HFFc6 (cell line): Measurements from ENCODE around the gene ANGPT4. TPM values are rescaled to one million over a fixed set of nuclear protein-coding genes. Genes with fewer than 3 reads are reported as not detected.

Source experiments
- DNase-seq: peaks from one replicate; pipeline ENCODE4 v3.0.0-alpha.2; 2018
- H3K27ac Mint-ChIP-seq: 2 replicates; pipeline ENCODE4 v1.8.0; 2020; ENCODE audit warnings: mild to moderate bottlenecking, mixed read lengths
- H3K27me3 Mint-ChIP-seq: 2 replicates; pipeline ENCODE4 v1.8.0; 2021; ENCODE audit warnings: mild to moderate bottlenecking, moderate library complexity, mixed read lengths; ENCODE audit not compliant: insufficient read depth
- H3K36me3 Mint-ChIP-seq: 2 replicates; pipeline ENCODE4 v1.8.0; 2021; ENCODE audit warnings: low read depth, mixed read lengths
- H3K4me1 Mint-ChIP-seq: 2 replicates; pipeline ENCODE4 v1.8.0; 2020; ENCODE audit warnings: low read depth, mixed read lengths
- H3K4me3 Mint-ChIP-seq: 2 replicates; pipeline ENCODE4 v1.8.0; 2020; ENCODE audit warnings: mild to moderate bottlenecking, moderate library complexity, mixed read lengths
- H3K9me3 Mint-ChIP-seq: 2 replicates; pipeline ENCODE4 v1.8.0; 2020; ENCODE audit warnings: mild to moderate bottlenecking, mixed read lengths
- CTCF ChIP-seq: fragments of 200-600 bp; sonication (generic); IDR thresholded peaks from 2 replicates; pipeline ENCODE4 v1.5.0; 2021; ENCODE audit warnings: antibody characterized with exemption, mild to moderate bottlenecking
- long read RNA-seq: library from polyadenylated mRNA; unstranded; transcript quantifications from one replicate; pipeline ENCODE4 v2.0.0, GENCODE V29; 2019
- total RNA-seq, 6 experiments: library from RNA; stranded (reverse); fragmentation: NEBNext Ultra II Directional; extraction: Animal tissue kit (Norgen Biotek cat#: 25700); gene quantifications; 2 replicates in 1 of 6; 3 replicates in 5 of 6; pipeline ENCODE4 v1.2.3, GENCODE V29; 2021

Gene ANGPT4
- total RNA-seq: not detected
- long read RNA-seq: 0 reads

GRCh38 chr20:916125-916799 is at the start of gene ANGPT4:
Gene ANGPT4, minus strand, starts transcription at chr20:916334. Its CDS starts 120 bp downstream, at chr20:916214.
- H3K27me3 Mint-ChIP-seq: peaks cover 34% of the 10 kb centered on the region
- DNase-seq: peak; percentile 5

GRCh38 chr20:963795-964194 is 47.7 kb upstream of the ANGPT4 start:
- TF ChIP-seq CTCF: no peak
- H3K27ac Mint-ChIP-seq: no peak overlapping the region
- H3K27me3 Mint-ChIP-seq: peaks cover 34% of the 10 kb centered on the region
- no peak for DNase-seq
- no peaks in the 10 kb centered on the region for H3K36me3 Mint-ChIP-seq
- H3K4me3 Mint-ChIP-seq: no peak overlapping the region
- no peaks in the 10 kb centered on the region for H3K9me3 Mint-ChIP-seq
- no peaks in the 10 kb centered on the region for H3K4me1 Mint-ChIP-seq

More at GRCh38 chr20:916125-916799, at the start of gene ANGPT4:
- Mint-ChIP-seq H3K9me3 (no peaks in the 10 kb centered on the region), H3K4me1 (peaks cover 6% of the 10 kb centered on the region), H3K36me3 (no peaks in the 10 kb centered on the region), H3K4me3 (no peak within 1 kb of the TSS), H3K27ac (no peak within 1 kb of the TSS)
- no peak for TF ChIP-seq CTCF

- Mint-ChIP-seq H3K36me3 (no peaks in the 10 kb centered on the region), H3K4me1 (no peaks in the 10 kb centered on the region), H3K9me3 (no peaks in the 10 kb centered on the region), H3K4me3 (no peak overlapping the region), H3K27ac (no peak overlapping the region), H3K27me3 (peaks cover 34% of the 10 kb centered on the region)
- TF ChIP-seq CTCF: no peak
- no peak for DNase-seq
Observed at GRCh38 chr20:962683-963082, 46.5 kb upstream of the ANGPT4 start.

- TF ChIP-seq CTCF: no peak
- Mint-ChIP-seq H3K9me3 (no peaks in the 10 kb centered on the region), H3K4me3 (no peak overlapping the region), H3K27me3 (peaks cover 36% of the 10 kb centered on the region), H3K36me3 (no peaks in the 10 kb centered on the region), H3K4me1 (no peaks in the 10 kb centered on the region), H3K27ac (no peak overlapping the region)
- DNase-seq: no peak
Observed at GRCh38 chr20:962223-962622, 46.1 kb upstream of the ANGPT4 start.

GRCh38 chr20:961768-962167 is 45.6 kb upstream of the ANGPT4 start:
- Mint-ChIP-seq H3K9me3 (no peaks in the 10 kb centered on the region), H3K4me1 (no peaks in the 10 kb centered on the region), H3K27me3 (peaks cover 36% of the 10 kb centered on the region), H3K27ac (no peak overlapping the region), H3K36me3 (no peaks in the 10 kb centered on the region), H3K4me3 (no peak overlapping the region)
- TF ChIP-seq CTCF: no peak
- no peak for DNase-seq
